Stimulated activated CD4-positive, alpha-beta T cell treated with anti-CD3 and anti-CD28 coated beads, Interleukin-4, amount 100 ng/mL, for 1 hour (primary cell): ENCODE results near the gene MARK3.
A peak's percentile ranks its signal among the peaks of the same experiment; 100 is the strongest.
"Not testable (repeated sequence)": the region's sequence is repeated elsewhere in the genome, so short reads cannot be mapped to it uniquely, and the experiment has no call there.

Source experiments
- DNase-seq: peaks from one replicate; pipeline ENCODE4 v3.0.0-alpha.2; 2020

MARK3 gene

DNA sequence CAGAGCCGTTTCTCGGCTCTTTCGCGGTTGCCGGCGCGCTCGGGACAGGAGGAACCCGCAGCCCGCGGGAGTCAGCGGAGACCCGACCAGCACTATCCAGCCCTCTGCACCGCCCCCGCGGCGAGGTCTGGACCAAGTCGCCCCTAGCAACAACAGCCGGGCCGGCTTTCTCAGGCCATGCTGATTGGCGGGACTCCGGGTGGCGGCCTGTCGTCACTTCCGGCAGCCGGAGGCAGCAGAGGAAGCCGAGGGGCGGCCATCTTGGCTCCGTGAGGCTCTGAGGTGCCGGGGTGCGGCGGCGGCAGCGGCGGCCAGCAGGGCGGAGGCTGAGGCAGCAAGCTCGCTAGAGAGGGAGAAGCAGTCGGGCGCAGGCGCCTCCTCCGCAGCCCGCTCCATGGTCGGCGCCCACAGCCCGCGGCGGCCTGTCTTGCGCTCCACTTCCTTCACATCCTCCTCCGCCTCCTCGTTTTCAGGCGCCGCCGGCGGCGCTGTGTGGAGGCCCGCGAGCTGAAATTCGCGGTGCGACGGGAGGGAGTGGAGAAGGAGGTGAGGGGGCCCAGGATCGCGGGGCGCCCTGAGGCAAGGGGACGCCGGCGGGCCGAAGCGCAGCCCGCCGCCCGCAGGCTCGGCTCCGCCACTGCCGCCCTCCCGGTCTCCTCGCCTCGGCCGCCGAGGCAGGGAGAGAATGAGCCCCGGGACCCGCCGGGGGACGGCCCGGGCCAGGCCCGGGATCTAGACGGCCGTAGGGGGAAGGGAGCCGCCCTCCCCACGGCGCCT, at the start of gene MARK3:
MARK3 (plus strand) TSS at position 264 of the 777 bp plus-strand sequence. CDS start 615 bp downstream, outside the sequence.
- DNase-seq: peak; percentile 97

DNA sequence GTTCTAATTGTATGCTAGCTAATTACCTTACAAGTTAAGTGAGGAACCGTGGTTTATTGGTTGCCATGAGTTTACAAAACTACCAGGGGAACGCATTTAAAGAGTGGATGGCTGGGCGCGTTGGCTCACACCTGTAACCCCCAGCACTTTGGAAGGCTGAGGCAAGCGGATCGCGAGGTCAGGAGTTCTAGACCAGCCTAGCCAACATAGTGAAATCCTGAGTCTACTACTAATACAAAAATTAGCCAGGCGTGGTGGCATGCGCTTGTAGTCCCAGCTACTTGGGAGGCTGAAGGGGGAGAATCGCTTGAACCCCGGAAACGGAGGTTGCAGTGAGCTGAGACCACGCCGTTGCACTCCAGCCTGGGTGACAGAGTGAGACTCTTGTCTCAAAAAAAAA, 49.0 kb upstream of the MARK3 start:
- no peak for DNase-seq

DNA sequence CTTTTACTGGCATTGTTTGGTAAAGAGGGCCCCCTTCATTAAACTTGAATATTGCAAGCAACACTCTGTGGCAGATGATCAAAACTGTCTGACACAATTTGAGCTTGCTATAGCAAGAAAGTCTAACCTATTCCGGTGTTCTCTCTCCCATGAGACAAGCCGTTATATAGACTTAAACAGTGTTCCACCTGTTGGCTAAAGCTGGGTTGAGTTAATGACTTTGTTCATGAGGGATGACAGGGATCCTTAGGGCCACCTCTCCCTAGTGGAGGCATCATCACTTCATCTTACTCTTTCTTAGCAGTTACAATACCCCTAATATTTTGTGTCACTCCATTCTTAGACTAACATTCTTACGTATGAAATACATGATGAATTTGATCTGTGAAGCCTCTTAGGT, 47.4 kb upstream of the MARK3 start:
- no peak for DNase-seq

DNA sequence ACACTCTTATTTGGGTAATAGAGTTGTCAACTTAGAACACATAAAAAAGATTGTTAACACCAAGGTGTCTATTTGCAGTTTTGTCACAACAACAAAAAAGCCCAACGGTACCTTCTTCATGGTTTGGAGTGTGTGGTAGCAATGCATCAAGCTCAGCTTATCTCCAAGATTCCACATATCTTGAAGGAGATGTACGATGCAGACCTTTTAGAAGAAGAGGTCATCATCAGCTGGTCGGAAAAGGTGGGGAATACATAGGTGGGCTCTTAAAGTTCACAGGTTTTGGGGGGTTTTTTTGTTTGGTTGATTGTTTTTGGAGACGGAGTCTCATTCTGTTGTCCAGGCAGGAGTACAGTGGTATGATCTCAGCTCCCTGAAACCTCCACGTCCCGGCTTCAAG, 45.7 kb upstream of the MARK3 start:
- DNase-seq: no peak

DNA sequence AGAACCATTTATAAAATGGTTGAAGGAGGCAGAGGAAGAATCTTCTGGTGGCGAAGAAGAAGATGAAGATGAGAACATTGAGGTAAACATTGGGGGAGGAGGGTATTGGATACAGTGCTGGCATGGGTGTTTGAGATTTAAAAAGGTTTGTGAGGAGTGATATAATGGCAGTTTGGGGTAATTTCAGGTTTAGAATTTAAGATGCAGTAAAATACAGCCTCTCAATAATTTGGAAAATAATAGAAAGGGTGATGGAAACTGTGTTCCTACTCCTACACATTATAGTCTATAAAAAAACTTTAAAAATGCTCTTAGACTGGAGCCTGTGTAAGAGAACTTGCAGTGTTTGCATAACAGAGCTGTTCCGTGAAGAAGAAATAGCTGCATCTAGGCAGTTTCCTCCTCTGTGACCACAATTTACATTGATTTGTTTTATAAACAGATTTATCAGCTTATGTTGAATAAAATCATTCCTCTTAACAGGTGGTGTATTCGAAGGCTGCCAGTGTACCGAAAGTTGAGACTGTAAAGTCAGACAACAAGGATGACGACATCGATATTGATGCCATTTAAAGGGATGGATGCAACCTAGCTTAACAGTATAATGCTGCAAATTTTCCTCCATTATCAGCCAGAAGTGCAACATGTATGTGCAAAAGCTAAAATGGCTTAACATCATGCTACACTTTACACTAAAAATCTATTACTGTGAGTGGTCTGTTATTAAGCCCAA, 44.6 kb upstream of the MARK3 start:
- no peak for DNase-seq

DNA sequence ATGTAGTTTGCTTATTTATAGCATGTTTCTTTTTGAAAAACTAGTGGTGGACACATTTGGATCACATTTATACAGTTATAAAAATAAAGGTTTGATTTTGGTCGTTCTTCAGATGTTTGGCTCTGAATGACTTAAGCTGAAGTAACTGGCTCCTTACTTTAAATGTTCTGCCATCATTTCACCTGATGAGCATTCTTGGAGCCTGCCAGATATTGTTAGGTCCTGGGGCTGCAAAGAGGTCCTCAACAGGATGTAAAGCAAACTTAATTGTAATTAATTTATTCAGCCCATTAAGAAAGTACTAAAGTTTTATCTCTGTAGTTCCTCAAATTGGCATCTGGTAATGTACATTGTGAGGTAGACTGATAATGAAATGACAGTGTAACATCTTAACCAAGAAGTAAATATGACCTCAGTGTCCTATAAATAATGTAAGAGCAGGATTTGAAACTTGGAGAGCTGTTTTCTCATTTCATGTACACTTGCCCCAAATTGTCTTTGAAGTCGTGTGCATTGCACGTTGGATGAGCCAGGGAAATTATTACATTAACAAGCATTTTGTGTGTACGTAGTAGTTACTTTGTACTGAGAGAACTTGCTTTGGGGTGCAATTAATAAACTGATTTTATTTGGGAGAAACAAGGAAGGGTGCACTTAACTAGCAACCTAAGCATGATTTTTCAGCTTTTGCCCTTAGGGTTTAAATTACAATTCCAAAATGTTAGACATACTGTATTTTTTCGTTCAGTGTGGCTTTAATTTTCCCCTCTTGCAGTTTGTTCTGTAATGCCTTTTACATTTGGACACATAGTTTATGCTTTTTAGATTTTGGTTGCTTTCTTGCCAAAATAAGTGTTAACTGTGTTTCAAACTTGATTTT, 43.7 kb upstream of the MARK3 start:
- DNase-seq: no peak

DNA sequence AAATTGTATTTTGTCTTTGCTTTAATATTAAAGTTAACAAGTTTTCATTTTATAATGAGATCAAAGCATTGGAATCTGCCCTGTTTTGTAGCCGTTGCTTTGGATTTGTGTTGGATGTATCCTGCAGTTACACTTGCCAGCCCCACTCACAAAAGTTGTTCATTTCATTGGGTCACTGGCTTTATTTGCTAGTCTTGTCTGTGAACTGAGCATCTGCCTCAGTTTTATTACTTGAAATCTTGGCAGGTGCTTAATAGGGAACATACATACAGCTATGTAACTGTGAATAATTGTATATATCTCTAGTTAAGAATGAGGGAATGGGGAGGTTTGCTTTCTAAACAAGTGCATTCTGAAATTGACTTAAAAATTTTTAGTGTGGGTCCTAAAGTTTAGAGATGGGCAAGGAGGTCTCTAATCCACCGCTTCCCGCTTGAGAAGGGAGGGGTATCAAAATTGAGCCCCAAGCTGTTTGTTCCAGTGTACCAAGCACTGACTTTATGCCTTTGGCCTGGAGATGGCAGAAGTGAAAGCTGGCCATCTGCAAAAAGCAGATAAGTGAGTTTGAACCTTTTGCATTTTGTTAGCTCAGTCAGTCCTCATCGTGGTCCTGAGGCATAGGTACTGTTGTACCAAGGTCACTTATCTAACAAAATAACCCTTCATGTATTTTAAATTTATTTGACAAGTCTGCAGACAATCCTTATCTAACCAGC, 41.9 kb upstream of the MARK3 start:
- no peak for DNase-seq

DNA sequence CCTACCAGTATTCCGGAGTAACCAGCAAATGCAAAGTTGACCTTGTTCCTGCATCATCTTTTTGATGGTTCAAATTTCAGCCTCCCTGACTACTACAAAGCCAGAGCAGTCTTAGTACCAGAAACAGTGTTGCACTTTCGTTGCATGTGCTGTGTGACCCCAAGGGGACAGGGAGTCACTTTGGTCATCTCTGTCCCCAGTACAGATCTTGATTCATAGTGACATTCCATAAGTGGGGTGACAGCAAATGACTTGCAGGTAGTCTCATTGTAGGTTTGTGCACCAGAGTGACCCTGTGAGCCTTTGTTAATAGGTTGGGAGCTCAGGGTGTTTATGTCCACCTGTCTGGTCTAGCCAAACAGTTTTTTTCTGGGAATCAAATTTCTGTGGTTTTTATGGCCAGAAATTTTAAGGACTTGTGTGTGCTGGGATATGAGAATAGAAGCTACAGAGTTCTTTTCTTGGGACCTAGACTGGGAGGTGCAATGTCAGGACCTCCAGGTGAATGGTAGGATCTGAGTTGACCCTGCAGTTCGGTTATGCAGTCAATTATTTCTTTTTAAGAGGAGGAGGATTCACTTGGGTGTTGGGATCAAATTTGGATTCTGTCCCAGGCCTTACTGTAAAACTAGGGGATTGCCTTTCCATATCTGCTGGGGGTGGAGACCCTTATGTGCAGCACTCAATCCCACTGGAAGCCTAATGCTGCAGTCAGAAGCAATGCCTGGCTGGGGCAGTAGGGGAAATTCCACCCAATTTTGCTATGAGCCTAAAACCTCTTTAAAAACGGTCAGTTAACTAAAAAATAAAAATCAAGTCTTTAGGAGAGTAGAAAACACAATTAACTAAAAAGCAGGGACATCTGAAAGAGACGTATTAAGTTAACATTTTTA, 41.1 kb upstream of the MARK3 start:
- DNase-seq: no peak

DNA sequence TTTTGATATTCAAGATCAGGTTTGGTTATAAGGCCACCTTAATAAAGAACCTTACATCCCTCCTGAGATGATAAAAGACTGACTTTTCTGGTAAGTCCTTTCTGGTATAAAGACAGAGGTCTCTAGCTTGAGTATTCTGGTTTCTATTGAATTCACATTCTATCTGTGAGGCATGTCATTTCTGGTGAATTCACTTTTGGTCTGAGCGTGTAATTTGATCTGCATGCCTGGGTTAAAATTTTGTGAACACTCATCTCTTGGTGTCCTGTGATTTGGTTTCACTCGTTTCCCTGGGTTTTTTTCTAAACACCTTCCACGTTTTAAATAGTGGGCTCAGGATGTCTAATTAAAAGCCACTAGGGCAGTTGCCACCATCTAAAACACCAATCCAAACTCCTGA, 38.9 kb upstream of the MARK3 start:
- no peak for DNase-seq

DNA sequence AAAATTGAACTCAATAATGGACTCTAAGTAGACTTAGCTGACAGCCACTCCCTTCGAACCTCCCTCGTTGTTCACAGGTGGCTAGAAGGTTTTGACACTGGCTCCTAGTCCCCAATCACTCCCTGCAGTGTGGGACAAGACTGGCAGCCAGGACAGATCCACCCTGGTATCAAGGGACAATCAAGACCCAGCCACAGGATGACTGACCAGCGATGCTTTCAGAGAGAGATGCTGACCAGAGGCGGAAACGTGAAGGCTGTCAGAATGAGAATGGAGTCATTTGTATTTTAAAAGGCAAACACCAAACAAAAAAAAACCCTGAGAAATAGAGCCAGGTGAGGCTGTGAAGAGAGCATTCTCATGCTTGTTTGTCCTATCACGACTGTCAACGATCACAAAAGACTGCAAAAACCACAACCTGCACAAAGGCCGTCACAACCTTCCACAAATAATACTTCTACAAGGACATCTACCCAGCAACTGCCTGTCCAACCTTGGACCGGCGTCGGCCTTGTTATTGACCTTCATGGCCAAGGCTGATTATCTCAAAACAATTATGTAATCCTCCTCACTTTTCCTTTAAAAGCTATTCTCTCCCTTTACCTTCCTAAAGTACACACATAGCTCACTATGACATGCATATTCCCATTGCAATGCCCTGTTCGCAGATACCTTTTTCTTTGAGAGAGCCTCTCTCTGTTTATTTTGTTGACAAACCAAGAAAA, 38.0 kb upstream of the MARK3 start:
- DNase-seq: no peak

DNA sequence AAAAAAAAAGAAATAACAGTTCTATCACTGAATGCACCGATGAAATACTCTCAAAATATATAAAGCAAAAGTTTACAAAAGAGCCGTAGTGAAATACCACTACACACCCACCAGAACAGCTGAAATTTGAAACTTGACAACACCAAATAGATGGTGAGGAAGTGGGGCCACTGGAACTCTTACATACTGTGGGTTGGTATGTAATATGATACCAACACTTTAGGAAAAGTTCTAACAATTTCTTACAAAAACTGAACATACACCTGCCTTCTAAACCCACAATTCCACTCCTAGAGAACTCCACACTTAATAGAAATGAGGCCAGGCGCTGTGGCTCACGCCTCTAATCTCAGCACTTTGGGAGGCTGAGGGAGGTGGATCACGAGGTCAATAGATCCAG, 37.1 kb upstream of the MARK3 start:
- DNase-seq: no peak

DNA sequence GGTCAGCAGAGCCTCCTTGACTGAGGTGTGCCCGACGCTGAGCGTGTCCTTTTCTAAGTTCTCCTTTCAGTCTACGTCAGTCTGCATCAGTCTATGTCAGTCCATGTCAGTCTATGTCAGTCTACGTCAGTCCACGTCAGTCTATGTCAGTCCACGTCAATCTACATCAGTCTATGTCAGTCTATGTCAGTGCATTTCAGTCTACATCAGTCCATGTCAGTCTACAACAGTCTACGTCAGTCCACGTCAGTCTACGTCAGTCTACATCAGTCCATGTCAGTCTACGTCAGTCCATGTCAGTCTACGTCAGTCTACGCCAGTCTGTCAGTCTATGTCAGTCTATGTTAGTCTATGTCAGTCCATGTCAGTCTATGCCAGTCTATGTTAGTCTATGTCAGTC, 35.2 kb upstream of the MARK3 start:
- DNase-seq: no peak

DNA sequence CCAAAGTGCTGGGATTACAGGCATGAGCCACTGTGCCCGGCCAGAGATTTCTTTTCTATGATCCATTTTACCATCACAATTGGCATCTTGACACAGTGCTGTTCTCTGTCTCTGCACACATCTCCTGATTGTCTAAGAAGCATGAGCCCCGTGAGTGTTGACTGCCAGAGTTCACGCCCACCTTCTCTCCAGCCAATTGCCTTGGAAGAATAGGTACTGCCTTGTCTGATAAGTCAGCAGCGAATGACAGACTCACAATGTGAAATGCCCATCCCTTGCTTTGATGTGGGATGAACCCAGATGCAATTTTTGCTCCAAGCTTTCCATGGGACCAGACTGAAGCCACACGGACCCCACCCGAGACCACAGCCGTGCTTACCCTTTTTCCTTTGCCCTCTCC, 31.9 kb upstream of the MARK3 start:
- no peak for DNase-seq

DNA sequence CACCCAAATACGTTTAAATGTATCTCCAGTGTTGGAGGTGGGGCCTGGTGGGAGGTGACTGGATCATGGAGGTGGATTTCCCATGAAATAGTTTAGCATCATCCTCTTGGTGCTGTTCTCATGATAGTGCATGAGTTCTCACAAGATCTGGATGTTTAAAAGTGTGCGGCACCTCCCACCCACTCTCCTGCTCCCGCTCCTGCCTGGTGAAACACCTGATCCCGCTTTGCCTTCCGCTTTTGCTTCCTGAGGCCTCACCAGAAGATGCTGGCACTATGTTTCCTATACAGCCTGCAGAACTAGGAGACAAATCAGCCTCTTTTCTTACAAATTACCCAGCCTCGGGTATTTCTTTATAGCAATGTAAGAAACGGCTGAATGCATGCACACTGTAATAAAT, 31.1 kb upstream of the MARK3 start:
- no peak for DNase-seq

DNA sequence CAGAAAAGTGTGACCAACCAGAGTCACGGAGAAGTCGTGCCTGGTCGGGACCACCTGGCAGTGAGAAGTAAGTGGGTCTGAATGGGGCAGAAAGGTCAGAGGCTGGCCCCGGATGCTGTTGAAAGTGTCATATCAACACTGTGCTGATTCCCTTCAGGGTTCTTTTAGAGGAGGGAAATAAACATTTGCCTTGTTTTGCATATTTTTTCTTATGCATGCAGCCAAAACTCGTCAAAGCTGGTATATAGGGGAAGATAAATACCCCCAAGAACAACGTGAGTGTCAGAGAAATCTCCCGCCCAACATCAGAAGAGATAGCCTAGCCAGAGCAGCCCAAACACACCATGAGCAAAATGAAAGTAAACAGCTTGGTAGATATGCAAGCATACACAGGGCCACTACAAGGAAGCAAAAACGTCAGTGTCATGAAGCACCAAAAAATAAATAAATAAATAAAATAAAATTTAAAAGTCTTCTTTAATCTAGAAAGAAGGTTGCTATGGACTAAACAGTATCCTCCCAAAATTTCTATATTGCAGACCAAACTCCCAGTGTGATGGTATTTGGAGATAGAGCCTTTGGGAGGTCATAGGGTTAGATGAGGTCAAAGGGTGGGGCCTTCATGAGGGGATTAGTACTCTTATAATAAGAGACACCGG, 29.1 kb upstream of the MARK3 start:
- DNase-seq: no peak

DNA sequence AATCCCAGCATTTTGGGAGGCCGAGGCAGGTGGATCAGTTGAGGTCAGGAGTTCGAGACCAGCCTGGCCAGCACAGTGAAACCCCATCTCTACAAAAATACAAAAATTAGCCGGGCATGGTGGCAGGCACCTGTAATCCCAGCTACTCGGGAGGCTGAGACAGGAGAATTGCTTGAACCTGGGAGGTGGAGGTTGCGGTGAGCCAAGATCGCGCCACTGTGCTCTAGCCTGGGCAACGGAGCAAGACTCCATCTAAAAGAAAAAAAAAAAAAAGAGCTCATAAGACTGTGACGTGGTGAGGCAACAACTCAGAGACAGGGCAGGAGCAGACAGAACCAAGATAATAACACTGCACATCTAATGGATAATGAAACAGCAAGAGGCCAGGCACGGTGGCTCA, 27.7 kb upstream of the MARK3 start:
- not testable (repeated sequence) for DNase-seq

DNA sequence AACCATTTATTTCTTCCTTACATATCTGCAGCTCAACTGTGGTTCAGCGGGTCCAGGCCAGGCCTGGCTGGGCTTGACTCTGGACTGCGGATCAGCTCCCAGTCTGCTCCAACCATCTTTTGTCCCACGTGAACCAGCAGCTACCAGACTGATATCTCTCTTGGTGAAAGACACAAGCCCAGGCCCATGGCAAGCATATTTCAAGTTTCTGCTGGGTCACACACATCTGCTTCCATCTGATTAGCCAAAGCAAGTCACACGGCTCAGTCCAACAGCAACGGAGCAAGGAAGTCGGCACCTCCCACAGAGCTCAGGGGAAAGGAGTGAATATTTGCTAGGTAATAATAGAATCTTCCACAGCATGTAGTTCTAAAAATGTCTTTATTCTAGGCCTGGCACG, 24.7 kb upstream of the MARK3 start:
- no peak for DNase-seq

DNA sequence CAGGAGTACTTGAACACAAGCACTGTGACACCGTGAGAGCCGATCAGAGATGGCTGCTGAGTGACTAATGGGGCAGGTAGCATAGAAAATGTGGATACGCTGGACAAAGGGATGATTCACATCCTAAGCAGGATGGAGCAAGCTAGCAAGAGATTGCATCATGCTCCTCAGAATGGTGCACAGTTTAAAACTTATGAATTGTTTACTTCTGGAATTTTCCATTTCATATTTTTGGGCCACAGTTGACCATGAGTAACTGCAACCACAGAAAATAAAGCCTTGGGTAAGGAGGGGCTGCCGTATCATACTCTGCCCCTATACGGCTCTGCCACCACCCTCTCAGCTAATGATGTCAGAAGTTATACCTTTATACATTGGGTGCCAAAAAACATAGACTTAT, 23.3 kb upstream of the MARK3 start:
- DNase-seq: no peak

DNA sequence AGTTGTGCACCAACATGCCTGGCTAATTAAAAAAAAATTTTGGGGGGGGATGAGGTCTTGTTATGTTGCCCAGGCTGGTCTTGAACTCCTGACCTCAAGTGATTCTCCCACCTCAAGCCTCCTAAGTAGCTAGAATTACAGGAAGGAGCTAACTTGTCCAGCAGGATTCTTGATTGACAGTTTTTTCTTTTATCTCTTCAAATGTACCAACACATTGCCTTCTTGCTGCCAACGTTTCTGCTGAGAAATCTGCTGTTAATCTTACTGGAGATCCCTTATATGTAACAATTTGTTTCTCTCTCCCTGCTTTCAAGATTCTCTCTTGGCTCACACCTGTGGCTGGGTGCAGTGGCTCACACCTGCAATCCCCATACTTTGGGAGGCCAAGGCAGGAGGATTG, 22.4 kb upstream of the MARK3 start:
- DNase-seq: no peak

DNA sequence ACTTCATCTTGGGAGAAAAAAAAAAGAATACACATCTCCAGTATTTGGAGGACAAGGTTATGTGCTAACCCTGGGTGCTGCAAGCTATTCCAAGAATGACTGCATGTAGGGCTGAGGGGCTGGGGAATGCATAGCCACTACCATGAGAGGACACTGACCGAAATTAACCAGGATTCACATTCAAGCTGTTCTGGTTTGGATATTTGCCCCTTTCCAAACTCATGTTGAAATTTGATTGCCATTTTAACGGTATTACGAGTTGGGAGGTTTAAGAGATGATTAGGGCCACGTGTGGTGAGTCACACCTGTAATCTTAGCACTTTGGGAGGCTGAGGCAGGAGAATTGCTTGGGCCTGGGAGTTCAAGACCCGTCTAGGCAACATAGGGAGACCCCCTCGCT, 18.5 kb upstream of the MARK3 start:
- DNase-seq: no peak

DNA sequence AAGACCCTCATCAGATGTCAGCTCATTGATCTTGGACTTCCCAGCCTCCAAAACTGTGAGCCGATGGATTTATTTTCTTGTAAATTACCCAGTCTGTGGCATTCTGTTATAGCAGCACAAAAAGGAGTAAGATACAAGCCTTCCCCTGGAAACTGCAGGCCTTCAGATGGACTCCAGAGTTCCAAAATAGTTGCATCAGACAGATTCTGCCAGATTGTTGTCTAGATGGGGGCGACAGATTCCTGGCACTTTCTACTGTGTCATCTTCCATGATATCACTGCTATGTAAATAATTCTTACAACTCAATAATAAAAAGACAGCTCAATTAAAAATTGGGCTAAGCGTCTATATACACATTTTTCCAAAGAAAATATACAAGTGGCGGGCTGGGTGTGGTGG, 17.2 kb upstream of the MARK3 start:
- no peak for DNase-seq
